Esophagus mucosa (tissue), 1 donor: ENCODE measurements around the gene SUGT1. TPM values are rescaled to one million over a fixed set of nuclear protein-coding genes. Genes with fewer than 3 reads are reported as not detected.

Experiments used
- ATAC-seq: fragments of 200-7000 bp; cut with Tn5 transposase; one replicate; pipeline ENCODE4 v1.9.1; 2020
- total RNA-seq: library from RNA; stranded (reverse); gene quantifications from one replicate; pipeline ENCODE4 v1.2.4, GENCODE V29; 2023
- donor health status: DM: yes; HTN: yes; CAD: no.

The SUGT1 gene
- total RNA-seq, 1 donor from 2014 or later = 33.0 TPM

DNA sequence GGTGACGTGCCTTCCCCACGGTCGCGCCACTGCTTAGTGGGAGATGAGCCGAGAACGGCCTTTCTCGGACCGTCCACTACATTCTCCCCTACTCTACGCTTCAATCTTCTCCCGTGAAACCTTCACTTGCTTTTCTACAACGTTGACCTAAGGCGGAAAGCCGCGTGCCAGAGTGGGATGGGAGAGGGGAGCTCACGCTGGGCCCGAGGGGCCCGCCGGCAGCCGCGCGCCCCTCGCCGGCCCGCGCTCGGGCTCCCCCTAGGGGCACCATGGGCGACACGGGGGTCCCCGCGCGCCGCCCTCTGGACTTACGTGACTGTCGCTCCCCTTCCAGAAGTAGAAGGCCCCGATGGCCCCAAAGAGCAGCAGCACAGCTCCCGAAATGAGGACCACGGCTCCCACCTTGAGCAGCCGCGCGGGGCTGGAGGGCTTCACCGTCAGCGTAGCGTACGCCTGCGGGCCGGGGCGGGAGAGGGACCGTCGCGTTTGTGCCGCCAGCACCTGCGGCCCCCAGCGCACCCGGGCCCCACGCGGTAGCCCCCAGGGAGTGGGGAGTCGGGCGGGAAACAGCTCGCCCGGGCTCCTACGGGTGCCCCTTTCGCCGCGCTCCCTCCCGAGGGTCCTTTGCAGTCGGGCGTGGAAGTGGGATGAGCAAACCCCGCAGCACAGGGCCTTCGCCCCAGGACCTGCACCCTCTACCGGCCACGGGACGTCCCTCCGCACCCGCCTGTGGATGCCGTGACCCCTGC is 86.3 kb downstream of the SUGT1 start:
- ATAC-seq = no peak

GRCh38 chr13:52739468-52740071 is 86.9 kb downstream of the SUGT1 start, which contains the start of gene CNMD:
Gene CNMD, minus strand, starts transcription at chr13:52739820. Its CDS starts 119 bp downstream, at chr13:52739701.
- no peak for ATAC-seq

- ATAC-seq = no peak
These were observed 90.9 kb downstream of the SUGT1 start for GRCh38 chr13:52743569-52743968.

GRCh38 chr13:52743988-52744387 is 91.4 kb downstream of the SUGT1 start:
- ATAC-seq = no peak

DNA sequence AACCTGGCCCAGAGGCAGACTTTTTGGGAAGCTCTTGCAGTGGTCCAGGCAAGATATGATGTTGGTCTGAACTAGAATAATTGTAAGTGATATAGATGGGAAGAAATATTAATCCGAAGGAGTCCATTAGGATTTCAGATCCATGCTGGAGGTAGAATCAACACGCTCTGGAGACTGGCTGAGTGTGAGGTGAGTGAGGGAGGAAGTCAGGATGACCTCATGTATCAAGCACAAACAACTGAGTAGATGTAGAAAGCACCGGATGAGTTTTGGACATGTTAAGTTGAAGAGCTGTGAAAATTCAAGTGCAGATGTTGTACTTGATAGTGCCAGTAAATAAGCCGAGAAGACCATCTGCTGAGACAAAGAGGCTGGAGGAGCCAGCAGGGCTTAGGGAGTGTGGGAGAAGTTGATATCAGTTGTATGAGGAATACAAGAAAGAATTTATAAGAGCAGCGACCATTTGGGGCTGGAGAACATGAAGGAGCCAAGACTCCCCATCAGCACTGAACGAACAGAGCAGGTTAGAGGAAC is 92.3 kb downstream of the SUGT1 start:
- ATAC-seq = no peak

GRCh38 chr13:52746141-52746540 is 93.5 kb downstream of the SUGT1 start:
- ATAC-seq = no peak

- no peak for ATAC-seq
These were observed 96.8 kb downstream of the SUGT1 start for GRCh38 chr13:52749419-52749818.

Other genes with a start within 250 kb of the SUGT1 start
- gene THSD1, start 246.7 kb upstream of the SUGT1 start, total RNA-seq = 3.7 TPM
- gene VPS36, start 202.2 kb upstream of the SUGT1 start, total RNA-seq = 39.1 TPM
- gene CKAP2, start 197.4 kb upstream of the SUGT1 start, total RNA-seq = 25.7 TPM
- 3.7 TPM for gene HNRNPA1L2, start 10.4 kb upstream of the SUGT1 start, total RNA-seq
- not detected for gene CNMD, start 87.0 kb downstream of the SUGT1 start, total RNA-seq
- gene PCDH8, start 195.8 kb downstream of the SUGT1 start, total RNA-seq = 0.04 TPM